Measurements from ENCODE around the gene GLRX5.

Gene GLRX5

DNA sequence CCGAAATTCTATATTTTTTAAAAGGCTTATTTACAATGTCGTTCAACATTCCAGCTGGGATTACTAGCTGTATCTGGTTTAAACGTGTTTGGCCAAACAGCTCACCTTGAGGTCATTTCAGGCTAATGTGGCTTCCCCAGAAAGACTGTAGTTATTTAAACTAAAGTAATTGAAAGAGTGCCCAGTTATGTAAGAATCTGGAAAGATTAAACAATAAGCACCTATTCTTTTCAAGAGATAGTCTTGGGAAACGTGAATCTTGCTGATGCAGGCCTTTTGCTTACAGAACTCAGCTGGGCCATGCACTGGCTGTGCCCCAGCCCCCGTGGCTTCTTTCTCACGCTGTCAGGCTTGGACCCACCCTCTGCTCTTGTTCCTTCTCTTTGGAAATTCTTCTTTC, 24.4 kb downstream of the GLRX5 start:
- DNase-seq (ENCODE audit: extremely low spot score), result no peak
- POLR2A ChIA-PET, result no interaction called here
- TF ChIP-seq FOXM1 (IDR thresholded peaks at IDR 0.05; ENCODE audit: borderline replicate concordance), result no peak
- CTCF ChIA-PET, result interaction anchor here (0.6 to 1.2 kb wide), 8 partner anchors 15 to 436 kb away, joined by 3 to 5 read pairs (median 3); no protein-coding TSS in a partner anchor

DNA sequence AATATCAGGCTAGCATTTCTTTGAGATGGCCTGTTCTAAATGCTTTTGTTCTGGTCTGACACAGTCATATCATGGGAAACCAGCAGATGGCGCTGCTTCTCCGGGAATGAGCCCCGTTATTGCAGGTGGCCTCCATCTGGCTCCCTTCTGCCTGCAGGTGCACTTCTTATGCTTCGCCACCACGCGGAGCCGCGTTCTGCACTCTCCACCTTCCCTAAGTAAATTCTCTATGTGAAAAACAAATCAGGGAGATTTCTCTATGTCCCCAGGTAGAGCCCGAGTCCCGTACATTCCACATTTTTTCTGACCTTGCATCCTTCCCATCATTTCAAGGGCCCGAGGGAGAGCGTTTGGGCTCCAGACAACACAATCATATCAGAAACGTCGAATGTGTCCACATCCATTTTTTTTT, 26.2 kb downstream of the GLRX5 start:
- POLR2A ChIA-PET, result no interaction called here
- CTCF ChIA-PET, result interaction anchor here (0.9 to 2.4 kb wide), 4 partner anchors 48 to 433 kb away, joined by 3 to 8 read pairs (median 5); no protein-coding TSS in a partner anchor
- TF ChIP-seq L3MBTL2 (conservative IDR thresholded peaks at IDR 0.05), result peak; percentile 54; the same call in 1 of the 2 replicates
- TF ChIP-seq FOXK2 (IDR thresholded peaks at IDR 0.05), result no peak
- TF ChIP-seq SUZ12 (IDR thresholded peaks at IDR 0.05), result no peak
- no peak for TF ChIP-seq HDGF (IDR thresholded peaks at IDR 0.05; ENCODE audit: borderline replicate concordance)
- TF ChIP-seq FOXM1 (IDR thresholded peaks at IDR 0.05; ENCODE audit: borderline replicate concordance), result no peak
- TF ChIP-seq CTBP1 (IDR thresholded peaks at IDR 0.05; ENCODE audit: borderline replicate concordance), result no peak
- peak; percentile 88 for DNase-seq (ENCODE audit: extremely low spot score)

DNA sequence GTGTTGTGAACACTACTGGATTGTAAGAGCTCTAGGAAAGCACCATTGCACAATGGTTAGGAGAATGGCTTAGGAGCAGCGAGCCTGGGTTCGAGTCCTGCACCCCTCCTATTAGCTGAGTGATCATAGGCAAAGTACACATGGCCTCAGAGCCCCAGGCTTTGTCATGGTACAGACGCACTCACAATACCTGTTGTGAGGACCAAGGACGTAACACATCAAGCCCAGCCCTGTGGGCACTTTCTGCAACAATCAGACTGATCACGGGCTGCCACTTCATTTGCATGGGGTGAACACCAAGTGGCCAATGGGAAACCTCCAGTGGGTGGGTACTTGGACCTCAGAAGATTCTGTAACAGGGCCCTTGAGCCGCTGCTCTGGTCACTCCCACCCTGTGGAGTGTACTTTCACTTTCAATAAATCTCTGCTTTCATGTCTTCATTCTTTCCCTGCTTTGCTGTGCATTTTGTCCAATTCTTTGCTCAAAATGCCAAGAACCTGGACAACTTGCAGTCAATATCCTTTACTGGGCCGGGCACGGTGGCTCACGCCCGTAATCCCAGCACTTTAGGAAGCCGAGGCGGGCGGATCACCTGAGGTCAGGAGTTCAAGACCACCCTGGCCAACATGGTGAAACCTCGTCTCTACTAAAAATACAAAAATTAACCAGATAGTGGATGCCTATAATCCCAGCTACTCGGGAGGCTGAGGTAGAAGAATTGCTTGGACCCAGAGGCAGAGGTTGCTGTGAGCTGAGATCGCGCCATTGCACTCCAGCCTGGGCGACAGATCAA, 28.2 kb downstream of the GLRX5 start:
- ChIA-PET POLR2A (no interaction called here), CTCF (interaction anchor here (0.8 to 2.4 kb wide), 4 partner anchors 211 to 508 kb away, joined by 3 to 9 read pairs (median 6); no protein-coding TSS in a partner anchor)
- no peak for DNase-seq (ENCODE audit: extremely low spot score)
- TF ChIP-seq, protein P1, sequence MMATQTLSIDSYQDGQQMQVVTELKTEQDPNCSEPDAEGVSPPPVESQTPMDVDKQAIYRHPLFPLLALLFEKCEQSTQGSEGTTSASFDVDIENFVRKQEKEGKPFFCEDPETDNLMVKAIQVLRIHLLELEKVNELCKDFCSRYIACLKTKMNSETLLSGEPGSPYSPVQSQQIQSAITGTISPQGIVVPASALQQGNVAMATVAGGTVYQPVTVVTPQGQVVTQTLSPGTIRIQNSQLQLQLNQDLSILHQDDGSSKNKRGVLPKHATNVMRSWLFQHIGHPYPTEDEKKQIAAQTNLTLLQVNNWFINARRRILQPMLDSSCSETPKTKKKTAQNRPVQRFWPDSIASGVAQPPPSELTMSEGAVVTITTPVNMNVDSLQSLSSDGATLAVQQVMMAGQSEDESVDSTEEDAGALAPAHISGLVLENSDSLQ (IDR thresholded peaks at IDR 0.05), result no peak
- TF ChIP-seq TARDBP (IDR thresholded peaks at IDR 0.05) (no peak), BHLHE40 (IDR thresholded peaks at IDR 0.05; ENCODE audit: borderline replicate concordance) (no peak), FOXA1 (IDR thresholded peaks at IDR 0.05) (no peak), NFRKB (IDR thresholded peaks at IDR 0.05) (no peak), SP1 (IDR thresholded peaks at IDR 0.05) (no peak), HDGF (IDR thresholded peaks at IDR 0.05; ENCODE audit: borderline replicate concordance) (no peak), ZNF384 (IDR thresholded peaks at IDR 0.05) (no peak), L3MBTL2 (conservative IDR thresholded peaks at IDR 0.05) (no peak), FOXM1 (IDR thresholded peaks at IDR 0.05; ENCODE audit: borderline replicate concordance) (no peak), SUZ12 (IDR thresholded peaks at IDR 0.05) (no peak), FOXK2 (IDR thresholded peaks at IDR 0.05) (no peak), CTBP1 (IDR thresholded peaks at IDR 0.05; ENCODE audit: borderline replicate concordance) (no peak)

DNA sequence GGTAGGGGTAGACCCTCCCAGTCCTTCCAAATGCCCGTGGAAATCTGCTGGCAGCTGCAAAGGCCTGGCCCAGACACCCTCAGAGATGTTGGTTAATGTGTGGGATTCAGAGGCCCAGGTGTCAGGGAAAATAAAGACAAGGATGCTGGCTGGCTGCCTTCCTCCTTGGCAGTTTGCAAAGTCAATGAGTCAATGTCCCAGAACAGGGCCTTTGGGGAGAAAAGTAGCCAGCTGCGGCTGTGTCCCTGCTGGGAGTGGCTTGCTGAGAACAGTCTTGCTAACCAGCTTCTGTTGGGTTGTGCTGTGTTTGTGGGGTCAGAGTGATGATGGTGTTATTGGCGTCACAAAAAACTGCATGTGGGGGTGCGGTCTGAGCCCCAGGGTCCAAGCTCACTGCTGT, 29.2 kb downstream of the GLRX5 start:
- CTCF ChIA-PET, result interaction anchor here (1.4 kb wide), 1 partner anchor 431 kb away, joined by 9 read pairs; no protein-coding TSS in a partner anchor
- POLR2A ChIA-PET, result no interaction called here
- TF ChIP-seq FOXA1 (IDR thresholded peaks at IDR 0.05) (no peak), ZNF384 (IDR thresholded peaks at IDR 0.05) (no peak), FOXM1 (IDR thresholded peaks at IDR 0.05; ENCODE audit: borderline replicate concordance) (no peak), SP1 (IDR thresholded peaks at IDR 0.05) (no peak), BHLHE40 (IDR thresholded peaks at IDR 0.05; ENCODE audit: borderline replicate concordance) (no peak)
- no peak for DNase-seq (ENCODE audit: extremely low spot score)

DNA sequence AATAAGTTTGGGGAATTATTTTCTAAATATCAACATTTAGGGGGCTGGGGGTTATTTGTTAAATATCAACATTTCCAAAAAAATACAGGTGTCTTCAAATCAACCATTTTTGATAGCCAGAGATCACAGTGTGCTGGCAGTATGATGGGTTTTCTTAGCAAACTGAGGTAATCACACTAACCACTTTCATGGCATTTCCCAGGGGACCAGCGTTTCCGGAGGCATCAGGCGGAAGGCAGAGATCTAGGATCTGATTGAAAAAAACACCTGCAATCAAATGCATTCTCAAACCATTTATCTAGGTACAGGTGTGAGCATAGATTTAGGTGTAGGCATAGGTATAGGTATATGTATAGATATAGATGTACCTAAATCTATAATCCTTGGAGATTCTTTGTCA, 34.6 kb downstream of the GLRX5 start:
- DNase-seq (ENCODE audit: extremely low spot score), result no peak
- CTCF ChIA-PET, result no interaction called here
- TF ChIP-seq CTBP1 (IDR thresholded peaks at IDR 0.05; ENCODE audit: borderline replicate concordance) (no peak), TARDBP (IDR thresholded peaks at IDR 0.05) (no peak), BHLHE40 (IDR thresholded peaks at IDR 0.05; ENCODE audit: borderline replicate concordance) (no peak), FOXA1 (IDR thresholded peaks at IDR 0.05) (no peak), FOXK2 (IDR thresholded peaks at IDR 0.05) (no peak), ARNT (IDR thresholded peaks at IDR 0.05) (no peak), ZNF384 (IDR thresholded peaks at IDR 0.05) (no peak), ELF4 (IDR thresholded peaks at IDR 0.05) (no peak), FOXM1 (IDR thresholded peaks at IDR 0.05; ENCODE audit: borderline replicate concordance) (no peak)
- POLR2A ChIA-PET, result no interaction called here

DNA sequence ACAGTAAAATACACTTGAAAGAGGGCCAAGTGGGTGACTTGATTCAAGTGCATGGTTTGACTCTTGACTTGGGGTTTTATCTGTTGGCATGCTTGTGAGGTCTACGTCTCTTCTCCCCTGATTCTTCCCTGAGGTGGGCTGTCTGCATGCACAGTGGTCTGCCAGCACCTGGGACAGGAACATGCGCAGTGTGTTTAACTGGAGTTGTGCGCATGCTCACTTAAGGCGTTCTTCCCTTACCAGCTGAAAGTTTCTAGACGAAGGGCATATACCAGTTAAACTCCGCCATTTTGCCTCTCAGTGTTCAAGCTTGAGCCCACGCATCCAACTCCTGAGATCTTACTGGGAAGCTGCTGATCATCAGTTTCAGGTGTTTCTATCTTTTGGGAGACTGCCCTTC, 38.5 kb downstream of the GLRX5 start:
- ChIA-PET POLR2A (no interaction called here), CTCF (no interaction called here)
- TF ChIP-seq ARNT (IDR thresholded peaks at IDR 0.05) (no peak), FOXA1 (IDR thresholded peaks at IDR 0.05) (no peak), TARDBP (IDR thresholded peaks at IDR 0.05) (no peak), SUZ12 (IDR thresholded peaks at IDR 0.05) (no peak), ZNF384 (IDR thresholded peaks at IDR 0.05) (no peak), ELF4 (IDR thresholded peaks at IDR 0.05) (no peak), HDGF (IDR thresholded peaks at IDR 0.05; ENCODE audit: borderline replicate concordance) (no peak)
- TF ChIP-seq, protein P1 (IDR thresholded peaks at IDR 0.05), result no peak
- DNase-seq (ENCODE audit: extremely low spot score), result no peak

DNA sequence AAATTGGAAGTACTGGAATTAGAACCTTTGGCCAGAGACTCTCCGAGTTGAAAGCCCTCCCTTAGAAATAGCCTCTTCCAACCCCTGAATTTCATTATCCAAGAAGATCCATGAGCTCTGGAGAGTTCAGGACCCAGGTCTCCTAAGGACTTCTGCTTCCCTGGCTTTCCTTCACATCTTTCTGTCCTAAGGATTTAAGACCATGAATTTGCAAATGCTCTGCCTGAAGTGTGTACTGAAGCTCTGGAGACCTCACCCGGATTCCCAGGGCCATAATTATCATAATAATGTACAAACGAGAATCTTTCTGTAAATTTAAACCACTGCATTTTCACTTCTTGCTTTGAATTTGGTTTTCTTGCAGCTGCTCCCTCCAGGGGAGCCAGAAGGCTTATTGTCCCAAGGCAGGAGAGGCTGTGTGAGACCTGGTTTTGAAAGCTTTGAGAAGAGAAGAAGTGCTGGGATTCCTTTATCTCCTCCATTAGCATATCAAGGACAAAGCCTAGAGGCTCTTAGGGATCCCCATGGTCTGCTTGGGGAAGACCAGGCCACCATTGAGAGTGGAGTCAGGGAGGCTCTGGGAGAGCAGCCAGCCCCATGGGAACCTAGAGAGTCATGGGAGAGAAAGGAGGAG, 41.1 kb downstream of the GLRX5 start:
- POLR2A ChIA-PET, result no interaction called here
- CTCF ChIA-PET, result no interaction called here
- no peak for DNase-seq (ENCODE audit: extremely low spot score)
- TF ChIP-seq FOXA1 (IDR thresholded peaks at IDR 0.05) (no peak), SP1 (IDR thresholded peaks at IDR 0.05) (no peak), ARNT (IDR thresholded peaks at IDR 0.05) (no peak), ELF4 (IDR thresholded peaks at IDR 0.05) (no peak), BHLHE40 (IDR thresholded peaks at IDR 0.05; ENCODE audit: borderline replicate concordance) (no peak), SUZ12 (IDR thresholded peaks at IDR 0.05) (no peak), HDGF (IDR thresholded peaks at IDR 0.05; ENCODE audit: borderline replicate concordance) (no peak), NFRKB (IDR thresholded peaks at IDR 0.05) (no peak), CTBP1 (IDR thresholded peaks at IDR 0.05; ENCODE audit: borderline replicate concordance) (no peak), LEF1 (IDR thresholded peaks at IDR 0.05; ENCODE audit: borderline replicate concordance) (no peak), ZNF384 (IDR thresholded peaks at IDR 0.05) (no peak), FOXM1 (IDR thresholded peaks at IDR 0.05; ENCODE audit: borderline replicate concordance) (no peak), L3MBTL2 (conservative IDR thresholded peaks at IDR 0.05) (no peak)
